Measurements from ENCODE around the gene KIF5C.
"Not testable (repeated sequence)": the region's sequence is repeated elsewhere in the genome, so short reads cannot be mapped to it uniquely, and the experiment has no call there.

Gene KIF5C

DNA sequence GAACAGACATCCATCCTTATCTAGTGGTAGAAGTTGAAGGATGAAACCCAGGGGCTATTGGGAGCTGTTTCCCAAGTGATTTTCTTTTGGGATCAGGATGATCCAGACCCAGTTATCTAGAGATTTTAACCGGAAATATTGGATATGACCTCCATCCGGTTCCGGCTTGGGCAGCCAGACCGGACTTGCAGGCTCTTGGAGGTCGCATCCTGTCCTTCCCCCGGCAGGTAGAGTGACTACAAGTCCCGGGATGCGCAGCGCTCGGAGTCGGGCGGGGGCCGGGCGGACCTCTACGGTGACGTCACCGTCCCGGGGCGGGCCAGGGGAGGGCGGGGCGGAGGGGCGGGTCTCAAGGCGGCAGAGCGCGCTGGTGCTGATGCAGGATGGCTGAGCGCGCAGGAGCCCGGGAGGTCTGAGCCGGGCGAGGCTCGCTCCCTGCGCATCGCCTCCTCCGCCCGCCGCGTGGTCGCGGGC is at the start of gene KIF5C:
KIF5C (plus strand) TSS at position 360 of the 474 bp plus-strand sequence. CDS start 391 bp downstream, outside the sequence.
- in situ Hi-C loops (cut with HindIII; ENCODE audit: low sequenced_read_pairs): no loop called here

DNA sequence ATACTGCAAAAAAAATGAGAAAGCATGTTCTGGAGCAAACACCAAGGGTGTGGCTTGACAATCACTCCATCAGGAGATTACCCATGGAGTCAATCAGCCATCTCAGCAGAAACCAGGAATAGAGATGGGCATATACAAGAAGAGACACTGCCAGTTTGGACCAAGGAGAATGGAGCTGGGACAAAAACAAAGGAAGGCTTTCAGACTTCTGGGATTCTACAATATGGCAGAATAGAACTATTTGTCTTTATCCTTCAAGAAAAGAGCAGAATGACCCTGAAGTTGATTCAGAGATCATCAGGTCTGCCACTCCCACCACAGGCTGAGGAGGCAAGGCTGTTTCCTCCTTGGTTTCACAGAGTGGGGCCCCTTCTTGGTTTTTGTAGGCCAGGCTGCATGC is 48.2 kb upstream of the KIF5C start:
- in situ Hi-C loops (cut with HindIII; ENCODE audit: low sequenced_read_pairs): no loop called here

DNA sequence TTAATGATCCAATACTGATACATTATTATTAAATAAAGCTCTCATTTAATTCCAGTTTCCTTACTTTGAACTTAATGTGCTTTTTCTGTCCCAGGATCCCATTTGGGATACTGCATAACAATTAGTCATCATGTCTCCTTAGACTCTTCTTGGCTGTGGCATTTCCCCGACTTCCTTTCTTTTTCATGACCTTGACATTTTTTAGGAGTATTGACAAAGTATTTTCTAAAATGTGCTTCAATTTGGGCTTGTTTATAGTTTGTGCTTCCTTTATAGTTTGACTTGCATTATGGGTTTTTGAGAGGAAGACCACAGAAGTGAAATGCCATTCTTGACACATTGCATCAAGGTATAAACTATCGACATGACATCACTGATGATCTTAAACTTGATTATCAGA is 46.1 kb upstream of the KIF5C start:
- in situ Hi-C loops (cut with HindIII; ENCODE audit: low sequenced_read_pairs): no loop called here

DNA sequence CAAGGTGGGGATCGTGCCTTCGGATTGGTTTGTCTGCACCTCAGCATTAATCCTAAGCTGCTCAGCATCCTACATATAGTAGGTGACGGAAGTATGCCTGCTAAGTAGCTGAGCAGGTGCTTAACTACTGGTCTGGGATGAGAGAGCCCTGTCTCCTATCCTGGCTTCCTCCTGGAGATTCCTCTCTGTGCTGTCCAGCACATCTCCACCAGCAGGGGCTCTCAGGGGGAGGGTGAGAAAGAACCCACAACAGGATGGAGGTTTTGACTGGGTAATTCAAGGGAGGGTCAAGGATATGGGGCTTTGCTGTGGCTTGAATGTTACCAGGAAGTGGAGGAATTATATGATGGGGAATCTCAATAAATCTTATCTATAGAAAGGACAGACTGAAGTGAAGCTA is 45.4 kb upstream of the KIF5C start:
- in situ Hi-C loops (cut with HindIII; ENCODE audit: low sequenced_read_pairs): no loop called here

DNA sequence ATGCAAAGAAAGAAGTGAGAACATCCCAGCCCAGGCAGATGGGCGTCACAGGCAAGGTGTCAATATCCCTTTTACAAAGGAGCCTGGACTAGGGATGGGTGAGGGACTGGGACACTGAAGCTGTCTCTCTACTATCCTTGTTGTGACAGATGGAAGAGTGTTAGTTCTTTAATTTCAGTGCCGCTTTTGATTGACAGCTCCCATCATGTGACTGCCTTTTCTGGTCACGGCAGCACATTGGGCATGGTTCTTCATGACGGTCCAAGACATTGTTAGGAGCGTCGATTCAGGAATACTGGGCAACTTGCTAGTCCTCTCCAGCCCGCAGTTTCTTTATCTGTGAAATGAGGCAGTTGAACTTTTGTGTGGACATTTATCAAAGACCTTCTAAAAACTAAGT is 42.4 kb upstream of the KIF5C start:
- in situ Hi-C loops (cut with HindIII; ENCODE audit: low sequenced_read_pairs): no loop called here

DNA sequence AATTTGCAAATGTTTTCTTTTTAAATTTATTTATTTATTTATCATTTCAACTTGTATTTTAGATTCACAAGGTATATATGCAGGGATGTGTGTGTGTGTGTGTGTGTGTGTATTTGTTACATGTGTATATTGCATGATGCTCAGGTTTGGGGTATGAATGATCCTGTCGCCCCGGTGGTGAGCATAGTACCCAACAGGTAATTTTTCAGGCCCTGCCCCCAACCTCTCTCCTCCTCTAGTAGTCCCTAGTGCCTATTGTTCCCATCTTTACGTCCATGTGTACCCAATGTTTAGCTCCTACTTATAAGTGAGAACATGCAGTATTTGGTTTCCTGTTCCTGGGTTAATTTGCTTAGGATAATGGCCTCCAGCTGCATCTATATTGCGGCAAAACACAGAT is 33.0 kb upstream of the KIF5C start:
- in situ Hi-C loops (cut with HindIII; ENCODE audit: low sequenced_read_pairs): no loop called here

DNA sequence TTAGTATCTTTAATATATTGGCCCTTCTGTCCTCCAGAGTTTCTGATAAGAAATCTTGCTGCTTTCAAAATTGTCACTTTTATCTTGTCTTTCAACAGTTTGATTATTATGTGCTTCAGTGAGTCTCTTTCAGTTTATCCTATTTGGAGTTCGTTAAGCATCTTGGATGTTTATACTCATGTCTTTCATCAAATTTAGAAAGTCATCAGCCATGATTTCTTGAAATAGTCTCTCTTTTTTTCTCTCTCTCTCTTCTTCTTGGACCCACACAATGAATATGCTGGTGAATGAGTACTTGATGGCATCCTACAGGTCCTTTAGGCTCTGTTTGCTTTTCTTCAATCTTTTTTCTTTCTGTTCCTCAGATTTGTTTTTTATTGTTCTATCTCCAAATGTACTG is 26.9 kb upstream of the KIF5C start:
- in situ Hi-C loops (cut with HindIII; ENCODE audit: low sequenced_read_pairs): no loop called here

DNA sequence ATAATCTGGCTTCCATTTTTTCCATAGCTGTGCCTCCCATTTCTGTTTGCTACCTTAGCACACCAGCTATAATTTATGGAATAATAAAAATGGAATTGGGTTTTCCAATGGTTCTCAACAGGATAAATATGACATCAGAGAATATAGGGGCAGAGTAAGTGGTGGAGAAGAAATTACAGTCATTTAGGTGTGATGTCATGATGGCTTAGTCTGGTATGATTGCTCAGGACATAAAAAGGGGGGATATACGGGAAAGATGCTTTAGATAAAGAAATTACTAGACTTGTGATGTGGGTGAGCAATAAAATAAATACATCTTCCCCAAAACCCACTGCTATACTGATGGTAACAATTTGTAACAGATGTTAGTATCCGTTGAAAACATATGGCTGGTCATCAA is 21.6 kb upstream of the KIF5C start:
- in situ Hi-C loops (cut with HindIII; ENCODE audit: low sequenced_read_pairs): no loop called here

DNA sequence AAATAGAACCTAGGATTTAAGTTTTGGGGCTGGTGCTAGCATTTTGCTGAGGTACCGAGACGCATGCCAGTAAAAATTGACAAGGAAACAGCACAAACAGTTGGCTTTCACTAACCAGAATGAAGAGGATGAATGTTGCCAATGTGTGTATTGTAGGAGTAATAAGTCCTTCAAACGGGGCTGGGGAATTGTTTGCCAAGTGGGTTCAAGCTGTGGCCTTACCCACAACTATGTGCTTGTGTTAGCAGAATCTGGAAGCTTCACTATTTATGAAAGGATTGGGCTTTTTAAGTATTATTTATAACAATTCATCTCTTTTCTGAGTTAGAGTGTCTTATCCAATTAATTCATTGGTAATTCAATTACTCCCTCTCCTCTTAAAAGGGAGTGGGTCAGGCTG is 15.0 kb upstream of the KIF5C start:
- in situ Hi-C loops (cut with HindIII; ENCODE audit: low sequenced_read_pairs): no loop called here

DNA sequence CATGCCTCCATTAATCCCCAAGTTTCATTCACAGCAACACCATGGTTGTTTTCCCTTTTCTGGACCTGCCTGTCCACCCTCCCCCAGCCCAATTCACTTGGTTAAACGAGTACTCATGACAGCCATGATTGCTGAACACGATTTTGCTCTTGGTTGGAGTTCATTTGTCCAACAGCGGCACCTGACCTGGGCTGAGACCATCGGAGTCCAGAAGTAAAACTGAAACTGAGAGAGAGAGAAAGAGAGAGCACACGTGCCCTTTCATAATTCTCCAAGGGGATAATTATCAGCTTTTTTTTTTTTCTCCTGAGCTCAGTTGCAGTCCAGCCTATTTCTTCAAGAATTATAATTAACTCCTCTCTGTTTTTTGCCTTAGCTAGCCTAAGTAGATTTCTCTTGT is 13.7 kb upstream of the KIF5C start:
- in situ Hi-C loops (cut with HindIII; ENCODE audit: low sequenced_read_pairs): no loop called here

DNA sequence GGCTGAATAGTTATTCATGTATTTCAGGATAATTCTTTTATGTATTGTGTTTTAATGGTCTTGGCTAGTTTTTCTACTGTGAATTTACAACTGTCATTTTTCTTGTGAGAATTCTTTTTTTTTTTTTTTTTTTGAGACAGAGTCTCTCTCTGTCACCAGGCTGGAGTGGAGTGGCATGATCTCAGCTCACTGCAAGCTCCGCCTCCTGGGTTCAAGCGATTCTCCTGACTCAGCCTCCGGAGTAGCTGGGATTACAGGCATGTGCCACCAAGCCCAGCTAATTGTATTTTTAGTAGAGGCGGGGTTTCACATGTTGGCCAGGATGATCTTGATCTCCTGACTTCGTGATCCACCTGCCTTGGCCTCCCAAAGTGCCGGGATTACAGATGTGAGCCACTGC is 12.5 kb upstream of the KIF5C start:
- in situ Hi-C loops (cut with HindIII; ENCODE audit: low sequenced_read_pairs): not testable (repeated sequence)

DNA sequence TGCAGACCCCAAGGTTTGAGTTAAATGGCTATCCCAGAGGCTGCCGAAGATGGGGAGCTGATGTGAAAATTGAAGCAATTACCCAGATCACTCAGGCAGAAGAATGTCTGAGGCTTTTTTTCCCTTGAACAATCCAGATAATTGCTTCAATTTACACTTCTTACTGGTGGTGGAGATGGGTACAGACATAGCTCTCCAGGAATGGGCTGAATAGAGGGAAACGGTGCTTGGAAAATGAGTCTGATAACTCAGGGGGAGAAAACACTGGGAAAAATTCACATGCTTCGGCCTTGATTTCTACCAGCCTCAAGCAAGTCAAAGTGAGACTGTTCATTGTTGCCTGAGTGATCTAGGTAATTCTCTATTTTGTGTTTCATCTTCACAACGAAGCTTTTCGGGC is 9.5 kb upstream of the KIF5C start:
- in situ Hi-C loops (cut with HindIII; ENCODE audit: low sequenced_read_pairs): no loop called here

DNA sequence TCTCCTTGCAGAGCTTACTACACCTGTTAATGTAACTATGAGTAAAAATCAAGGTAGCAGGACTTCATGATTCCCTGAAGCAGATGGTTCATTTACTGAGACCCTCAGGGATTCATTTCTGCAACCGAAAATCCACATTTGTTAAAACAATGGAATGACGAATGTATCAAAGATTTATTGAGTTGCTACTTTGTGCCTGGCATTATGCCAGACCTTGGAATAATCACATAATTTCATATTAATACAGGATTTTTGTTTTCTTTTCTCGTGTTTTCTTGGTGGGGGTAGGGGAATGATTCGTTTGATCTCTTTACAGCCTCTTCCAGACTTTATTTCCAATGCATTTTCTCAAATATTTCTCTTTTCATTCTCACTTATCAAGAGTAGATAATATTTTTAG is 8.9 kb upstream of the KIF5C start:
- in situ Hi-C loops (cut with HindIII; ENCODE audit: low sequenced_read_pairs): no loop called here

DNA sequence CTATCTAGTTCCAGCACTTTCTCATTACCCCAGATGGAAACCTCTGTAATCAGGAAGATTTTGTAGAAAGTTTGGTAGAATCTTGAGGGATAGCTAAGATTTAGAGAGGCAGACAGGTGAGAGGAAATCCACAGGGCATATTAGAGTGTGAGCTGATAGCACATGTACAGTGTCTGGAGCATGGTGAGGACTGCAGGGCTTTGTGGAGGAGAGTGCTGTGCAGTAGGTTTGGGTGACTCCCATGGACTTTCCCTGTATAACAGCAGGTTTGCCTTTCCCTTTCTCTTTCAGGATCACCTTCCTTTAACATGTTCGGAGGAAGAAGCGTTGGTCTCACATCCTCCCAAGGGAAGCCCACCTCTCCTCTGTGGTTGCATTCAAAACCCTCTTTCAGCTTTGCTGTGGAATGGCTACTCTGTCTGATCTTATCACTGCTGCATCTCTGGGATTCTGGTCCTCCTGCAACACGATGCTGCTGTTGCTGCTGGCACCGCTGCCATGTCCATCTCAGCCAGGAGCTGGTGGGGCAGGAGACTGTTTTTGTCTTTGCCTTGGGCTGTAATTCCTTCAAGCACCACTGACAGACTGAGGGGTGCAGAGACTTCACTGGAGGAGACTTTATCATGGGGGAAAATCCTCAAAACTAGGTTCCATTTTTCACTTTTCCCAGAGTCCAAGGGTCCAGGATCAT is 7.8 kb upstream of the KIF5C start:
- in situ Hi-C loops (cut with HindIII; ENCODE audit: low sequenced_read_pairs): no loop called here

DNA sequence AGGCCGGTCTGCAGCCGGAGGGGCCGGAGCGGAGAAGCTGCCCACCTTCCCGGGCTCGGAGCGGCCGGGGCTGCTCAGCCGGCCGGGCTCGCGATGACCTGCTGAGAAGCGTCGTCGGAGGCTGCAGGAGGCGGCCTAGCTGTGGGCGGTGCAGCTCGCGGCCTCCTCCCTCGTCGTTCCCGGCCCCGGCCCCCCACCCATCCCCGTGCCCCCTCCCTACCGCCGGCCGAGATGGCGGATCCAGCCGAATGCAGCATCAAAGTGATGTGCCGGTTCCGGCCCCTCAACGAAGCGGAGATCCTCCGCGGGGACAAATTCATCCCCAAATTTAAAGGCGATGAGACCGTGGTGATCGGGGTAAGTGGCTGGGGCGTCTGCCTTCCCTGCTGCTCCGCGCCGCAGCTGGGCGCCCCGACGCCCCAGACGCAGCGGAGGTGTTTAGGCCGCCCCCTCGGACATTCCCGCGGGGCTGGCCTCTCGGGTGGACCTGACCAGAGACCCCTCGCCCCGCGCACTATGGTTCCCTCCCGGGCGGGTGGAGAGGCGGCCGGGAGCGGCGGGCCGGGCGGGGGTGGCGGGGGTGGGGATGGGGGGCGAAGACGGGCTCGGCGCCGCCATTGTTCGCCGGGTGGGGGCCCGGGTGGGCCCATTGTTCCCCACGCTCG is 492 bp downstream of the KIF5C start:
- in situ Hi-C loops (cut with HindIII; ENCODE audit: low sequenced_read_pairs): no loop called here

DNA sequence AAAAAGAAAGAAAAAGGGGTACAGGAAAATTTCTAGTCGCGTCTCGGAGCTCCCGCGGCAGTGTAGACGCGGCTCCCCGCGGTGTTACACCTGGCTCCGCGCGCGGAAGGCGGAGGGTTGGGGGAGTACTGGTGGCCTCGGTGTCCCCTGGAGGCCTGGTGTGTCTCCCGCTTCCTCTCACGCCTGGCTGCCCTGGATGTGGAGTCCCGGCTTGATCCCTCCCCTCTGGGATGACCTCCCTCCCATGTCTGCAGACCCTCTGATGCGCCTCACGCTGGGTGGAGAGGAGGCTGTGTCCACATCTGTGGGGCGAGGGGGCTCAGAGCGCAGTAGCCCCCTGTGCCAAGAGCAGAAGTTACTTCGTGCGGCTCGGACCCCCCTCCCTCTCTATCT is 1.2 kb downstream of the KIF5C start:
- in situ Hi-C loops (cut with HindIII; ENCODE audit: low sequenced_read_pairs): no loop called here

DNA sequence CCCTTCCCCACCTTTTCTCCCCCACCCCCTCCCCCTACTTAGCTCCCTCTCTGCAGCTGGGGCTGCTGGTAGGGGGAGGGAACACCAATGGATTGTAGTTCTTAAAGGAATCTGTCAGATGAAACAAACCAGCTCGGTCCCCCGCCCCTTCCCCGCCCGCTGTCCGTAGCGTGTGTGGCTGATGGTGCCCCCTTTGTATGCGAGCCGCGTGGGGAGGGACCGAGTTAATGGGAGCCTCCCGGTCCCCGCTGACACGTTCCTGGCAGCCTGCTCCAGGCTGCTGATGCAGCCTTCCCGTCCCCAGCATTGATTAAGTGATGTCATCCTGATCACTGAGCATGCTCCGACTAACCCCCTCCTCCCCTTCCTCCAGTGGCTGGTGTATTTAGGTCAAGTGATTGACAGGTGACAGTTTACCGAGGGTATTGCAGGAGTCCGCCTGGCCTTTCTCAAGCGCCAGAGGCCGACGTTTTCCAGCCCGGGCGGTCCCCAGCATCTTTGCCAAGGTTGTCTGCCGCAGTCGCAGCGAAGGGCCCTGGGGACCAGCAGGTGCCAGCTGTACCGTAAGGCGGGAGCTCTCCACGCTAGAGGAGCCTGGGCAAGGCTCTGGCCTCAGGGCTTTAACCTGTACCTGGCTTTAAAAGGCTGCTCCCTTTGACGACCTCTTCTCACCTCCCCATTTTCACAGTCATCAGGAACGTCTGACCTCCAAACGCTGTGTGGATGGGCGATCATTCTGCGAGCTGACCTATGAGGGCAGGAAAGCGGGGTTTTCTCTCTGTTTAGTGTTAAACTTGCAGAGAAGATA is 1.8 kb downstream of the KIF5C start:
- in situ Hi-C loops (cut with HindIII; ENCODE audit: low sequenced_read_pairs): no loop called here

DNA sequence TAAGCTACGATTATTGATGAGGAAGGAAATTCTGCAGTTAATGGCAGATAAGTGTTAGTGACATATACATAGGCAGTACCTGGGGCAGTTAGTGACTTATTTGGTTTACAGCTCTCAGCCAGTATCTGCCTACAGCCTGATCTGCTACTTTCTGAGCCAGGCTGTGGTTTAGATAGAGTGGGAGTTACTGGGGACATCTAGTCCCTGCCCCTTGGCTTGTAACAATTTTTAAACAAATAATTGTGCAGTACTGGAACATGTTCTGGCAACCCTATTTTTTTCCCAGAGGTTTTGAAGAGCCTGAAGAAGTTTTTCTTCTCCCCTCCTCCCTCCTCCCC is 2.3 kb downstream of the KIF5C start:
- in situ Hi-C loops (cut with HindIII; ENCODE audit: low sequenced_read_pairs): no loop called here

DNA sequence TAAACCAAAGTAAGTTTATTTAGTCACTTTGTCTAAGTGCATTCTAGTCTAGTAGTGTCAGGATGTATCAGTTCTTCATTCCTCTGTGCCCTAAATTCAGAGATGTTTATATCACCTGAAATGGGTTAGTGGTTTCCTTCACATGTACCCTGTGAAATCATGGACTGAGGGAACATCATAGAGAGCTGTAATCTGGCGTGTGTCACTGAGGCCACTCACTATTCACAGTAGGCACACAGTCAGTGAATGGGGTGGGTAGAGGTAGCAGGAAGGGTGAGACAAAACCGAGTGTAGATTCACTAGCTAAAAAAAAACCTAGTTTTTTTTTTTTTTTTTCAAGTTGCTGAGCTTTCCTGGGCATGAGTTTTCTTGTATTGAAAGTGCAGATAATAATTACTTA is 5.6 kb downstream of the KIF5C start:
- in situ Hi-C loops (cut with HindIII; ENCODE audit: low sequenced_read_pairs): no loop called here

DNA sequence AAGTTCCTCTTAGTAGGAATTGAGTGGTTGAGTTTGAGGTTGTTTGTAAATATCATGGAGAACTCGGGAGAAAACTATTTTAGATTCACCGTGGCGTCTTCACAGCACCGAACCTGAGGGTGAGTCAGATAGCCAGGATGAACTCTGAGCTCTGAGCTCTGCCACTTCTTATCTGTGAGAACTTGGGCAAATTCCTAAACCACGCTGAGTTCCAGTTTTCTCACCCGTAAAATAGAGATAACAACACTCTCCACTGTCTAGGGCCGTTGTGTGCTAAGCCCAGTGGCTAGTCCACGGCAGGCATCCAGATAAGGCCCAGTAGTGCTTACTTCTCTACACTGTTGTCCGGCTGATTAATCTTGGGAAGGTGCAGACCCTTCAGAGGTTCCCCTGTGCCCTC is 7.0 kb downstream of the KIF5C start:
- in situ Hi-C loops (cut with HindIII; ENCODE audit: low sequenced_read_pairs): no loop called here

DNA sequence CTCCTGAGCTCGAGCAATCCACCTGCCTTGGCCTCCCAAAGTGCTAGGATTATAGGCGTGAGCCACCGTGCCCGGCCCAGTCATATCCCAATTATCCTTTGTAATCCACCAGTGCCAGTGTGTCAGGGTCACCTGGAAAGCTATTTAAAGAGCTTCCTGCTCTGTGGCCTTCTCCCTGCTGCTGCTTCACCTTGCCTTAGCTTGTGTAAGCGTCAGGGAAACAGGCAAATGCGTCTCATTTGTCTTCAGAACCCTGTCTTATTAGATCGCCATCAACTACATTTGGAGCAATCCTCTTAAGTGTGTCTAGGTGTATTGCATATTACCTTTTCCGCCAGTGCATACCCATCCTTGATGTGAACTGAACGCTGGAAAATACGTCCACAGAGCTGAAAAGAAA is 10.2 kb downstream of the KIF5C start:
- in situ Hi-C loops (cut with HindIII; ENCODE audit: low sequenced_read_pairs): no loop called here

DNA sequence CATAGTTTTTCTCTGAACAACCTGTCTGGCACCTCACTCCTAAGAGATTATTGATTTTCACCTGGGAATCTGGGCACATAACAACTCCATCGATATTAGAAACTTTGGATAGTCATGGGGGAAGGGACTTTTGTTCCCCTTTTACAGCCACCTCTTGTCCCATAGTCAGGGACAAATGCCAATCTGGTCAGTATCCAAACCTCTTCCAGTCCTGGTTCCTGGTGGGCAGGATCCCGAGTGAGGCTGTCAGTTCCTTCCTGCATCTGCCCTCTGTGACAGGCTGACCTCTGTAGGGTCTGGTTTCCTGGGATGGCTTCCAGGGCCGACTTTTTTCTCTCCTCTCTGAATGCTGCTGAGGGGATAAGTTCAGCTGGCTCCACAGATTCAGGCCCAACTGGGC is 11.0 kb downstream of the KIF5C start:
- in situ Hi-C loops (cut with HindIII; ENCODE audit: low sequenced_read_pairs): no loop called here
